GM21515 (cell line): ENCODE measurements around the gene SDK1.
"Not testable (repeated sequence)": the region's sequence is repeated elsewhere in the genome, so short reads cannot be mapped to it uniquely, and the experiment has no call there.

Experiments used
- ATAC-seq: cut with Tn5 transposase; IDR thresholded peaks from one replicate; pipeline ENCODE4 v1.9.1; 2021; ENCODE audit not compliant: unreplicated experiment

Gene SDK1

DNA sequence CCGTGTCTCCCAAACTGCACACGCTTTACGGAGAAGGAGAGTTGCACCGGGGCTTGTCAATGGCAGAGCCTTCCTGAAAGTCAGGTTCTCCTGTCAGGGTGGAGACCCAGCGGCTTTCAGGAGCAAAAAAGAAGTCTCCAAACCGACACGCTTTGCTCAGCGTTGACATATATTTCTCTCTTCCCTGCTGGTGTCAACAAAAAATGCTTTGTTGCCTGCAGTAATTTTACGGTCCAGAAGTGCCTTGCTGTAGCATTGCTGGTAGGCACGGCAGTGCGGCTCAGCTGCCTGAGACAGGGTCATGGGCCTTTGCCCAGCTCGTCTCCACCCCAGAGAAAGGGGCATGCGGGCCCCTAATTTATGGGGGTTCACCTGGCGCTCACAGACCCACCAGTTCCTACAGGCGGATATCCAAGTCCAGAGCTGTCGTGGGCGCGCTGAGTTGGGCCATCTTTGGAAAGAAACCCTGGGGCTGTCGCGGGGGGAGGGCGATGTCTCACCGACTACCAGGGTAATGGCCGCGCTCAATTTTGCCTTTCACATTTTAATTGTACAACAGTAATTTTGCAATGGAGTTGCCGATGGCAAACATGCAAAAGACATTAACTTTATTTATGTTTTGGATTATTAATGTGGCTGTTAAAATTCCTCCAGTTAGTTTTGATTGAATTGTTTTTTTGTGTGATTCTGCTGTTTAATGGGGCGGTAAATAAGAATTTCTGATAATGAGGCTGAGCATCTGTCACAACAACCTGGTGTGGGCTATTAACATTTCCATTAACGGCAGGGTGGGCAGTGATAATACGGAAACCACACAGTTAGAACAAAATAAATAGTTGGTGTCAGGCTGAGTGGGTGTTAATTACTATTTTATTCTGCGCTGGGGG is 902.8 kb downstream of the SDK1 start:
- no peak for ATAC-seq

DNA sequence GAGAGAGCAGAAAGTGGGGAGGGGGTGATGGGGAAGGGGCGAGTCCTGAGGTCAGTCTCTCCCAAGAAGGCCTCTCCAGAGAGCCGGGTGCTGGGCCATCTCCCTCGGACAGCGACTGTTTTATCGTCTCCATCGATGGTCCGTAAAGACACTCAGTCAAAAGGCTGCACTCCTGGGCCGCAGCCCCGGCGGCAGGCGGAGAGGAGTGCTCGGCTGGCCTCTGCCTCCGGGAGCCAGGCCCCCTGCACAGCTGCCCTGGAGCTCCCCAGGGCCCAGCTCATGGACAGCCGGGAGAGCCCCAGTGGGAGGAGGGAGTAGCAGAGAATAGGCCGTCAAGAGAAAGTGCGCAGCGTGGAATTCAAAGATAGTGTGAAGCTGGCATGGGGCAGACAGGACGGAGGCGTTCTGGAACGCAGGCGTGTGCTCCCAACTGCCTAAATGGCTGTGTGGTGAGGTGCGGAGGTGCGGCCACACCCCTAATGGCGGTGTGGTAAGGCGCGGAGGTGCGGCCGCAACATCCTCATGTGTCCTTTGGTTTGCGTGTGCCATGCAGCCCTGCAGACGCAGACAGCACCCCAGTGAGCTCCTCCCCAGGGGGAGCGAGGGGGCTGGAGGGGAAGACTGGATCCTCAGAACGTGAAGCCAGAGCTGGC is 903.6 kb downstream of the SDK1 start:
- ATAC-seq, result no peak

DNA sequence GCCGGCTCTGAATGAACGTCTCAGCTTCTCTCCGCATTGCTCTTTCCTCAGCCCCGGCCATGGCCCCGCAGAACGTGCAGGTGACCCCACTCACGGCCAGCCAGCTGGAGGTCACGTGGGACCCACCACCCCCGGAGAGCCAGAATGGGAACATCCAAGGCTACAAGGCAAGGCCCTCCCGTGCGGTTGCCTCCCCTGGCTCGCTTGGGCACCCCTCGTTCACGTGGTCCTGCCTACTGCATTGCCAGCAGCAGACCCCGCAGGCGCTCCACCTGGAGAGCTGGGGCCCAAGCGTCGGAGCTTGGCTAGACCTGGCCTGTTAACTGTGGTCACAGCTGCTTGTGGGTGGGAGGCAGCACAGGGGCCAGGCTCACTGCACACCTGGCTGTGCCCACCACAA is 904.8 kb downstream of the SDK1 start:
- ATAC-seq, result no peak

DNA sequence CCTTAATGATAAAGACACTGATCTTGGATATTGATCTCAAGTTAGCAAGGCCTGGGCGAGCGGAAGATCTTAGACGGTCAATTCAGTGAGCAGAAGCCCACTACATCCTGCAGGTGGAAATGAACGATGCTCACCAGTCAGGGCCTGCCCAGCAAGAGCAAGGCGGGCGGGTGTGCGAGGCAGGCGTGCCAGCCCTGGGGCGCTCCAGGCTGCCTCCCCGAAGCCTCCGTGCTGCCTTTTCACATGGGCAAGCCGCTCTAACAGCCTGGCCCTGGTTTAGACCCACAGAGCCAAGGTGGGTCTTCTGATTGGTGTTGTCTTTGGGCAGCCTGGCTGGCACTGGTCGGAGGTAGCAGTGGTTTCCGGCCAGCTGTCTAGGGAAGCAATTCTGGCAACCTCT is 906.0 kb downstream of the SDK1 start:
- ATAC-seq, result no peak

DNA sequence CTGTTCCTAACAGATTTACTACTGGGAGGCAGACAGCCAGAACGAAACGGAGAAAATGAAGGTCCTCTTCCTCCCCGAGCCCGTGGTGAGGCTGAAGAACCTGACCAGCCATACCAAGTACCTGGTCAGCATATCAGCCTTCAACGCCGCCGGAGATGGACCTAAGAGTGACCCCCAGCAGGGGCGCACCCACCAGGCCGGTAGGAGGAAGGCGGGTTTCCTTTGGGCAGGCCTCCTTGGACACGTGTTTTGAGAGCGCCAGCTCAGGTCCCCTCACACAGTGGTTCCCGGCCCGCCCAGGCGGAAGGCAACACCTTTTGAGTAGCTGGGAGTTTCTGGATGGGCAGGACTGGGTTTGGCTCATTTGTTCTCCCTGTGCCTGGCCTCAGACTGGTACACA is 907.0 kb downstream of the SDK1 start:
- no peak for ATAC-seq

DNA sequence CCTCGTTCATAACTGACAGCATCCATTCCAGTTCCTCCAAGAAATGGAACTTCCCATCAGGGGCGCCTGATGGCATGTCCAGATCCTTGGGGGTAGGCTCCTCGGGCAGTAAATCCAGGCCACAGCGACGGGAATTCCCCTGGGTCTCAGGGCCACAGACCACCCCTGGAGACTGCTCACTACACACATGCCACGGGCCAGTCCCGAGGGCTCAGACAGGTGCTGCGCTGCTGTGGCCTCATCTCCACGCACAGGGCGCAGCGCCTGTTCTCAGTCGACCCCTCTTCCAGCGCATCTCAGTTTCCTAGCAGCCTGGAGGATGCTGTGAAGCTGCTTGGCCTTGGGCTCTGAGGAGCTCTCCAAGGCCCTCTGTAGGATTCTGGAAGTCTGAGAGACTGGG is 907.5 kb downstream of the SDK1 start:
- no peak for ATAC-seq

DNA sequence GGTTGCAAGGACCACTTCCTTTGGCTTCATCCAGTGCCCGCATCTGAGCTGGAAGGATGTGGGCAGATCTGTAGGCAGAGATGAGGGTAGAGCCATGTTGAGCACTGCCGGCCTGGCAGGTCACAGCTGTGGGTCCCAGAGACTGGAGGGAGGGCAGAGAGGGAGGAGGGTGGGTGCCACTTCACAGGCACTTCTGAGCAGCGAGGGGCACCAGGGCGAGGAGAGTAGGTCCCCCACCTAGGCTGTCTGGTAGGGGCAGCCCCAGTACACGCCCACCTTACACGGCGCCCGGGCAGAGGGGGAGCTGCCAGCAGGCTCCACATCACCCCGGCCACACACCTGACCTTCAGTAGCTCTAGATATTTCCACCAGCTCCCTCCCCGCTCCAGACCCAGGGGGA is 908.1 kb downstream of the SDK1 start:
- no peak for ATAC-seq

DNA sequence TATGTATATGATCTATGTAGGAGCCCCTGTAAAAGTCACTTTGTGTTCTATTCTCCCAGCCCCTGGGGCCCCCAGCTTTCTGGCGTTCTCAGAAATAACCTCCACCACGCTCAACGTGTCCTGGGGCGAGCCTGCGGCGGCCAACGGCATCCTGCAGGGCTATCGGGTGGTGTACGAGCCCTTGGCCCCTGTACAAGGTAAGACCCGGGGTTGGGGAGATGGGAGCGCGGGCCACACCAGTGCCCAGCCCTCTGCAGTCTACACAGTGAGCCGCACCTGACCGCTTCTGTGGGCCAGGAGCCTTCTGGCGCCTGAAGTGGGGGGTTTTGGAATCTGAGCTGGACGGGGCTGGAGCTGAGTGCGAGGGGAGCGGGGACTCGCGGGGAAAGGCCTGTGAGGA is 908.9 kb downstream of the SDK1 start:
- no peak for ATAC-seq

DNA sequence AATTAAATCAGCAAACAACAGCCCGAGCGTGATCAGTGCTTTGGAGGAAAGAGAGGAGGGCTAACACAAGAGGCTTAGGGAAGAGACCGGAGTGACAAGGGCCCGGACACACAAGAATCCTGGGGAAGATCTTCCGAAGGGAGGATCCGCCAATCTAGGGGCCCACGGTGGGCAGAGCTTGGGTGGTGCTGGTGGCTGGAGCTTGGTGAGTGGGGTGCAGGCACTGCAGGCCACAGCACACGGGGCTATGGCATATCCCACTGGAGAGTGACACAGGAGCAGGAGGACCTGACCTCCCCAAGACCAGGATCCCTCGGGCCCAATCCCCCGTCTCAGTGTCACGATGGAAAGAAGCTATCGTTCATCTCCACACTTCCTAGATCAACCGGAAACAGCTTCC is 909.8 kb downstream of the SDK1 start:
- no peak for ATAC-seq

DNA sequence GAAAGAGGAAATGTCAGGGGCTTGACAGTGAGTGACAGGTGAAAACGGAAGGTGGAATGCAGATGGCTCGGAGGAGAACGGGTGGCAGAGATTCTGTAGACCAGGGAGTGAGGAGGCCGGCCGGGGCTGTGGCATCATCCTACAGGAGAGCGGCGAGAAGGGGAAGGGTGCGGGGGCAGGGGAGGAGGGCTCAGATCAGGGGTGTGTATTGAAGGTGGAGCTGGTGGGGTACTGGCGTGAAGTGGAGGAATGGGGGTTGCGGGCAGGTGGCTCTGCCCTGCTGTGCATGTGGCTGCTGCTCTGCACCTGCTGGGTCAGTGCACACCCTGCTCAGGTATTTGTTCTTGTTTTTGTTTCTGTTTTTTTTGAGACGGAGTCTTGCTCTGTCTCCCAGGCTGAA is 910.2 kb downstream of the SDK1 start:
- no peak for ATAC-seq

DNA sequence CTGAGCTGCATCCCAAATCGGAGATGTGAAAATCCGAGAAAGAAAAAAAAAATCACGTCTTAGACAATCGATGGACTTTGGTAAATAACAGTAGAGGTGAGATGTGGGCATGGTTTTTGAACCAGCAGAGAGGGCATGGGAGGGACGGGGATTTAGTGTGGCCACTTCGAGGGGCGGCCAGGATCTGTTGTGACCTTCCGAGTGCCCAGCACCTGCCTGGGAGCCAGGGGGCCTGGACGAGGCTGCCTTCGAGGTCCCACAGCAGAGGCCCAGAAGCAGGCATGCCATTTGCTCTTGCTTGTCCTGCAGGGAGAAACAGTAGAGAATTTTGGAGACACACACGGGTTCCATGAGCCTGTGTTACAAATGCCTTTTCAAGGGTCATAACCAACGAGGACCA is 911.3 kb downstream of the SDK1 start:
- no peak for ATAC-seq

DNA sequence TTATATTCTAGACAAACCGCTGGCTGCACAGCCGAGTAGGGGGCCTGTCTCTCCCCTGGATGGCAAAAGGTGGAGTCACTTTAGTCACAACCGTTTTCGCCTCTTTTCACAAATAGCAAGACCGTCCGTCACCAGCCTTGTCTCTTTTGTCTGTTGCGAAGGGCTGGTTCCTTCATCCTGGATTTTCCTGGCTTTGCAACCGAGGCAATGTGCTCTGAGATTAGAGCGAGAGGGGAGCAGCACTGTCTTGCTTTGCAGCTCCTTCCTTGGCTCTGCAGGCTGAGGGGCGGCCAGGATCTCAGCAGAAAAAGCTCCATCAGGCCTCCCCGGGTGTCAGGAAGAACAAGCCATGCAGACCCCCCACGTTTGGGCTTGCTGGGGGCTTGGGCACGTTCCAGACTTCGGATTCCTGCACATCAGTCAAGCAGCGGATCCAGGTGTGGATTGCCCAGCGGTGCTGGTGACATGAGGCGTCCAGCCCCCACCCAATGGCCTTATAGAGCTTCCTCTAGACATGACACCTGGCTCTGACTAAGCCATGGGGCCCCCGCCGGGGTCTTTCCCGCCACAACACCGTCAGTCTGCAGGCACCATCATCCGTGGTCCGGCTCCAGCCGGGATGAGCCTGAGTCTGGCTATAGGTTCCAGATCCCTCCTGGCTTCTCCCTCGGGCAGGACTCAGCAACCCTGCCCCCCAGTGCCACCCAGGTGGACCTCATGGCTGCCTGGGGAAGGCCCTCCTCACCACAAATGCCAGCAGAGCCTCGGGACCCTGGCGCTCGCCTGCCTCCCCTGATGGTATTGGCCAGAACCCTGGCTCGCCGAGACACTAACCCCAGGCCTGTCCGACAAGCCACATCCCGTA is 913.5 kb downstream of the SDK1 start:
- no peak for ATAC-seq

DNA sequence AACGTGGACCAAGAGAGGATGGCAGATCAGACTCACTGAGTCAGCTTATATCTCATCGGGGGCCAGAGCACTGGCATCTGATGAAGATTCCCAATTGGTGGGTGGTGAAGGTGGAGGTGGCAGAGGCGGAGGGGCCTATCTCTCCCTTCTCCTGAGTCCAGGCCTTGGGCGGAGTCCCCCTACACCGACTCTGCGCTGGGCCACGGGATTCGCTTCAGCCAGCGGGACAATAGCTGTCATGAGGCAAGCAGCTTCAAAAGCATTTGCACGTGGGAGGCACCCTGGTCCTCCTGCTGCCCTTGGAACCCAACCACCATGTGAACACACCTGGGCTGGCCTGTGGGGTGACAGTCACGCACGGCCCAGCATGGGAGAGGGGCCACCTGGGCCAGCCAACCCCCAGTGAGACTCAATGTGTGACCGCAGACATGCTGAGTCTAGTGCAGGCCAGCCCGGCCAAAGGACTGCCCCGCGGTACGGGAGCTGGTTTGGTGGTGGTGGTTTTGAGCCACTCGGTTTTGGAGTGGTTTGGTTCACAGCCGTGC is 914.2 kb downstream of the SDK1 start:
- ATAC-seq, result no peak

DNA sequence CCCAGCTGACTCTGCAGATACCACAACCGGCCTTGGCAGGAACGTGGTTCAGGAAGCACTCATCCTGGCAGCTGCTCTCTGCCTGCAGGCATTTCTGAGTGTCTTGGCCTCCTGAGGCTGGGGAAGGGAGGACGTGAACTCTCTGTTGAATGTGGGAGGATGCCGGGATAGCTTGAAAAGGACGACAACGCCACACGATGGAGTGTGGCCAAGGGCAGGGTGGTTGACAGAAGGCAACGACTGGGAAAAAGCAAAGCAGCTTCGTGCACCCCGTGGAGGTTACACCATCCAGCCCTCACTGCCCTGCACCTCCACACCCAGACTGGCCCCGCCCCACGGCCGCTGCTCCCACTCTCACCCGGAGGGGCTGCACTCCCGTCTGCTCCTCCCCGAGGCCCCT is 915.0 kb downstream of the SDK1 start:
- ATAC-seq, result no peak

DNA sequence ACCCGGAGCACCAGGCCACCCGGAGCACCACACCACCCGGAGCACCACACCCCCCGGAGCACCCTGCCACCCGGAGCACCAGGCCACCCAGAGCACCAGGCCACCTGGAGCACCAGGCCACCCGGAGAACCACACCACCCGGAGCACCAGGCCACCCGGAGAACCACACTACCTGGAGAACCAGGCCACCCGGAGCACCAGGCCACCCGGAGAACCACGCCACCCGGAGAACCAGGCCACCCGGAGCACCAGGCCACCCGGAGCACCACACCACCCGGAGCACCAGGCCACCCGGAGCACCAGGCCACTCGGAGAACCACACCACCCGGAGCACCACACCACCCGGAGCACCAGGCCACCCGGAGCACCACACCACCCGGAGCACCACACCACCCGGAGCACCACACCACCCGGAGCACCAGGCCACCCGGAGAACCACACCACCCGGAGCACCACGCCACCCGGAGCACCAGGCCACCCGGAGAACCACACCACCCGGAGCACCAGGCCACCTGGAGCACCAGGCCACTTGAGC is 916.1 kb downstream of the SDK1 start:
- ATAC-seq, result not testable (repeated sequence)

DNA sequence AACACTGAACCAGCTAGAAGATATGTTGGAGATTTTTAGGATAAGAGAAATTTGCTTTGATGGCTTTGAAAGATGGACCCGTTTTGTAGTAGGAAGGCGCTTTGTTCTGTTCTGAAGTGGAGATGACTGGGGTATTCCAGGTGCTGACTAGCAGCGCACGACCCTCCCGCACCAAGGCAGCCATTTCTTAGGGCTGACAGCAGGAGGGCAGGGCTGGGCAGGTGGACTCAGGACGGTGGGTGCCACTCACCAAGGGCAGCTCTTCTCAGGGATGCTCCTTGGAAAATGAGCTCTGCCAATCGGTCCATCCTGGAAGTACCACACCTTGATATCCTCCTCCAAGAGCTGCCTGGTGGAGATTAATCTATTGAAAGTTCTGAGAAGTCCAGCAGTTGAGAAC is 917.4 kb downstream of the SDK1 start:
- no peak for ATAC-seq

DNA sequence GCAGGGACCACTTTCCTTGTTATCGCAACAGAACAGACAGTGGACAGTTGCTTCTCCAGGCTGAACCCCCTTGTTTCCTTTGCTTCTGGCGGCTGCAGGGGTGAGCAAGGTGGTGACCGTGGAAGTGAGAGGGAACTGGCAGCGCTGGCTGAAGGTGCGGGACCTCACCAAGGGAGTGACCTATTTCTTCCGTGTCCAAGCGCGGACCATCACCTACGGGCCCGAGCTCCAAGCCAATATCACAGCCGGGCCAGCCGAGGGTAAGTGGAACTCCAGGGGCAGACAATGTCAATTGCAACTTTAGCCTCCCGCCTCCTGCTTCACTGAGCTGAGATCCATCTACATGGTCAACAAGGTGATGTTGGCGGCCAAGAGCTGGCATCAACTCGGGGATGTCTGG is 919.0 kb downstream of the SDK1 start:
- ATAC-seq, result no peak

DNA sequence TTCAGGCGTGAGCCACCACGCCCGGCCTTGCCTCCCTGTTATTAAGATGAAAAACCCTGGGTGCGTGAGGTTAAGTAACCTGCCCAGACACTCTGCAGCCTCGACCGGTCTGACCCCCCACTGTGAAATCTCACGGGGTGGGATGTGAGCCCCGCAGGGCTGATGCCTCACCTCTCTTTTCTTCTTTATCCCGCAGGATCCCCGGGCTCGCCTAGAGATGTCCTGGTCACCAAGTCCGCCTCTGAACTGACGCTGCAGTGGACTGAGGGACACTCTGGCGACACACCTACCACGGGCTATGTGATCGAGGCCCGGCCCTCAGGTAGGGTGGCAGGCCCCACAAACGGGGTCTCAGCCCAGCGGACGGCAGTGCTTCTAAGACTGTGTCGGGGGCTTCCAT is 920.0 kb downstream of the SDK1 start:
- ATAC-seq, result no peak

DNA sequence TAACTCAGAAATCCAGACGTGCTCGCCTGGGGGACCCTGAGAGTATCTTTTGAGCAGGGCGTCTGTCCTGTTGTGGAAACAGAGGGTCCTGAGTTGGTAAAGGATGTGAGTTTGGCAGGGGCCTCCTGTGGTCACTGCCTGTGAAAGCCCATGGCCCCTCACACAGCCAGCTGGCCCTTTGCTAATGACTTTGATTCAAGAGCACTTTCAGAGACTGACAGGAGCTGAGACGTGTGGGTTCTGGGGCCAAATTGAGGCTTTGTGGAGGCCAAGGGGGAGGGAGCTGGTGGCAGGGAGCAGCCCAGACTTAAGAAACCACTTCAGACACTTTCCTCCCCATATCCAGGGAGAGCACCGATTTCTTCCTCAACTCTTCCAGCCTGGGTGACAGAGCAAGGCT is 921.6 kb downstream of the SDK1 start:
- ATAC-seq, result no peak

DNA sequence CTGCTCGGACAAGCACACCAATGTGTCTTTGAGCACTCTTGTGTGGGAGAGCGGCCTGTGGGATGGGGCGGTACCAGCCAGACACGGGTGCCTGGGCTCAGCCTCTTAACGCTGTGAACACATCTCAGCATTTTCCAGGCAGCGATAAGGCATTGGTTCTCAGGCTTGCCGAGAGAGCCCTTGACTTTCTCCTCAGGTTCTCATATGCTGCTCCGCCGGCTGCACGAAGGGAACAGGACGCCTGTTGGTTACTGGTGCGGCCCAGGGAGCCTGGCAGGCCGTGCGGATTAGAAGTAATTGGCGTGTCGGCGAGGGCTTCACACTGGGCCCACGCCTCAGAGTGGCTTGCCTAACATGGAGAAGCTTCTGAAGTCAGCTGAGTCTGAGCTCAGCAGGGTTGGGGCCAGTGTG is 924.3 kb downstream of the SDK1 start:
- ATAC-seq, result no peak

DNA sequence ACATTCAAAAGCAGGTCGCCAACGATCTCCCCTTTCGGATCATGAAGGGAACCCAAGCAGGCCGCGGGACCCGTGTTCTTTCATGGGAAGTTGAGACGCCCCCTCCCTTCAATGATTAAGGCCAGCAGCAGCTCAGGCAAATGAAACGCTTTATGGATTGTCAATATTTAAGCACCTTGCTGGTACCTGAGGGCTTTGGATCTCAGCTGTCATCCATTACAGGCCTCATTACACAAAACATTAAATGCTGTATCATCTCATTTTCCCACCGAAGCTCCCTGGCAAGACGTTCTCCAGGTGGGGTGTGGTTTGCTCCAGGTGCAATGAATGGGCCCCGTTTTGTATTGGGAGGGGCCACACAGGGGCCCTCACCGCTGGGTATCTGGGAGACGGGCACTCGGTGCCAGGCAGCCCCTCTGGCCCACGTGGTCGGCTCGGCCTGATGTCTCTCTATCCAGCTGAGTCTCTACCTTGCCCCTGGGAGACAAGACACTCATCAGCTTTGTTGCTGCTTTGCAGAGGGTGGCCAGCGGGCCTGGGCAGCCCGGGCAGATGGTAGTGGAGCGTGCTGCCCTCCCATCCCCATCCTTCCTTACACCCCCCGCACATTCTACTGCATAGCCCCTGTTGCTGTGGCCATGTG is 925.0 kb downstream of the SDK1 start:
- no peak for ATAC-seq
